ENCODE data around the gene MICU1. TPM values are rescaled to one million over a fixed set of nuclear protein-coding genes. Genes with fewer than 3 reads are reported as not detected.

The MICU1 gene
- total RNA-seq, 1 experiment from 2014 or later: 39.4 TPM

- H3K27me3 ChIP-seq (ENCODE audit: insufficient read depth, low read length): no peaks in the 10 kb centered on the region
- no peak overlapping the region for H2AFZ ChIP-seq (ENCODE audit: low read depth, low read length, poor library complexity, severe bottlenecking)
- H3K36me3 ChIP-seq (ENCODE audit: control insufficient read depth in 1 of 2, insufficient read depth in 2 of 2, low read length in 2 of 2): no peaks in the 10 kb centered on the region; a peak in 1 of 4 replicates
- H3K4me3 ChIP-seq (replicated peaks in 1 of 2; ENCODE audit: low read depth in 1 of 2, low read length in 2 of 2): no peak overlapping the region
- H4K20me1 ChIP-seq (ENCODE audit: insufficient read depth): no peaks in the 10 kb centered on the region
- intact Hi-C loops (cut with micrococcal nuclease): no loop called here
- POLR2A ChIA-PET: interaction anchor here (0.6 to 12.3 kb wide), 10 partner anchors 9 to 75 kb away, joined by 3 to 274 read pairs (median 3); partner anchors contain the start of gene DDIT4
- peak overlapping the region; percentile 92 for H3K27ac ChIP-seq (ENCODE audit: low read depth, low read length)
- DNase-seq (ENCODE audit: low read depth, low spot score): no peak
- no TSS peak for BruUV-seq (replicated peaks)
- no peak overlapping the region for H3K9ac ChIP-seq (ENCODE audit: low read length)
- no peaks in the 10 kb centered on the region for H3K9me2 ChIP-seq (ENCODE audit: insufficient read depth)
- no peak for ATAC-seq
- no peaks in the 10 kb centered on the region for H3K9me3 ChIP-seq (ENCODE audit: control insufficient read depth in 1 of 2, insufficient read depth in 1 of 2, low read depth in 1 of 2, low read length in 2 of 2)
- H3K4me2 ChIP-seq (ENCODE audit: low read length): peak overlapping the region; percentile 81; the same call in 1 of the 2 replicates
- CTCF ChIA-PET: interaction anchor here (0.9 to 2.7 kb wide), 3 partner anchors 10 to 282 kb away, joined by 5 to 12 read pairs (median 6); no protein-coding TSS in a partner anchor
- RAD21 ChIA-PET (ENCODE audit: low non-redundant PET in 1 of 2, low total read pairs in 2 of 2, uncharacterized antibody in 2 of 2, unreplicated experiment in 2 of 2): interaction anchor here (0.6 to 0.9 kb wide), 2 partner anchors 13 to 873 kb away, joined by 3 read pairs; no protein-coding TSS in a partner anchor
- H3K4me1 ChIP-seq (ENCODE audit: control insufficient read depth in 1 of 2, insufficient read depth in 2 of 2, low read length in 2 of 2): peaks cover 54 to 72% of the 10 kb centered on the region in 2 experiments
- TF ChIP-seq POLR2A (IDR thresholded peaks at IDR 0.05; ENCODE audit: borderline replicate concordance, extremely low read depth, insufficient read depth, insufficient read length) (peak; percentile 29), SP1 (IDR thresholded peaks at IDR 0.05; ENCODE audit: low read depth) (no peak)
- H3K79me2 ChIP-seq (ENCODE audit: insufficient read depth, low read length): no peaks in the 10 kb centered on the region
Measured at GRCh38 chr10:72330069-72330426, 295.8 kb downstream of the MICU1 start.

GRCh38 chr10:72329290-72330068 is 296.4 kb downstream of the MICU1 start:
- DNase-seq (ENCODE audit: low read depth, low spot score) (no peak), ATAC-seq (no peak)
- H2AFZ ChIP-seq (ENCODE audit: low read depth, low read length, poor library complexity, severe bottlenecking): no peak overlapping the region
- ChIA-PET CTCF (interaction anchor here (0.9 to 2.7 kb wide), 3 partner anchors 10 to 281 kb away, joined by 3 to 6 read pairs (median 5); partner anchors contain the start of gene DDIT4), RAD21 (ENCODE audit: low non-redundant PET in 1 of 2, low total read pairs in 2 of 2, uncharacterized antibody in 2 of 2, unreplicated experiment in 2 of 2) (interaction anchor here (0.5 to 0.6 kb wide), 2 partner anchors 34 to 873 kb away, joined by 3 to 8 read pairs; no protein-coding TSS in a partner anchor), POLR2A (interaction anchor here (0.6 to 12.3 kb wide), 12 partner anchors 9 to 82 kb away, joined by 3 to 274 read pairs (median 3); partner anchors contain the start of gene DDIT4)
- no peaks in the 10 kb centered on the region for H3K9me3 ChIP-seq (ENCODE audit: control insufficient read depth in 1 of 2, insufficient read depth in 1 of 2, low read depth in 1 of 2, low read length in 2 of 2)
- H3K27ac ChIP-seq (ENCODE audit: low read depth, low read length): peak overlapping the region; percentile 92
- H3K9ac ChIP-seq (ENCODE audit: low read length): no peak overlapping the region
- peak overlapping the region; percentile 81; the same call in 1 of the 2 replicates for H3K4me2 ChIP-seq (ENCODE audit: low read length)
- H3K4me1 ChIP-seq (ENCODE audit: control insufficient read depth in 1 of 2, insufficient read depth in 2 of 2, low read length in 2 of 2): peaks cover 59 to 78% of the 10 kb centered on the region in 2 experiments
- H3K4me3 ChIP-seq (replicated peaks in 1 of 2; ENCODE audit: low read depth in 1 of 2, low read length in 2 of 2): no peak overlapping the region
- no peaks in the 10 kb centered on the region for H3K9me2 ChIP-seq (ENCODE audit: insufficient read depth)
- TF ChIP-seq ZFX (IDR thresholded peaks at IDR 0.05) (no peak), POLR2AphosphoS5 (IDR thresholded peaks at IDR 0.05; ENCODE audit: low read depth, low read length) (peak; percentile 33), POLR2A (IDR thresholded peaks at IDR 0.05; ENCODE audit: borderline replicate concordance, extremely low read depth, insufficient read depth, insufficient read length) (peak; percentile 7), RAD21 (IDR thresholded peaks at IDR 0.05; ENCODE audit: low read depth) (no peak), CTCF (IDR thresholded peaks at IDR 0.05 in 2 of 3, conservative IDR thresholded peaks at IDR 0.05 in 1 of 3; ENCODE audit: borderline replicate concordance in 1 of 3, insufficient read depth in 1 of 3, low read depth in 2 of 3, low read length in 2 of 3) (no peak)
- no peaks in the 10 kb centered on the region for H3K79me2 ChIP-seq (ENCODE audit: insufficient read depth, low read length)
- BruUV-seq (replicated peaks): no TSS peak
- H3K36me3 ChIP-seq (ENCODE audit: control insufficient read depth in 1 of 2, insufficient read depth in 2 of 2, low read length in 2 of 2): no peaks in the 10 kb centered on the region; a peak in 1 of 4 replicates
- H4K20me1 ChIP-seq (ENCODE audit: insufficient read depth): no peaks in the 10 kb centered on the region
- no peaks in the 10 kb centered on the region for H3K27me3 ChIP-seq (ENCODE audit: insufficient read depth, low read length)
- intact Hi-C loops (cut with micrococcal nuclease): loop anchor here (2.0 to 10.0 kb wide), 4 partner anchors 53 to 465 kb away; no protein-coding TSS in a partner anchor

All from HCT116 (cell line).